Gastroesophageal sphincter (tissue), 4 donors: Measurements from ENCODE around the gene NCR3LG1. TPM values are rescaled to one million over a fixed set of nuclear protein-coding genes. Genes with fewer than 3 reads are reported as not detected.
"Not testable (repeated sequence)": the region's sequence is repeated elsewhere in the genome, so short reads cannot be mapped to it uniquely, and the experiment has no call there.

ENCODE experiments used
- ATAC-seq: fragments of 150-250 bp; one replicate; pipeline ENCODE4 v1.9.1; 2016; ENCODE audit warnings: mild to moderate bottlenecking, moderate library complexity
- H3K27ac ChIP-seq, 4 donors: fragments of 200-600 bp; sonication (generic) in 3 of 4; 1 replicate in 3 of 4; 2 replicates in 1 of 4; pipeline ENCODE4 v1.5.1; 2016 to 2019
- H3K27me3 ChIP-seq: fragments of 200-600 bp; sonication (generic); one replicate; pipeline ENCODE4 v1.5.1; 2019
- H3K36me3 ChIP-seq, 2 donors: fragments of 200-600 bp; sonication (generic); one replicate each; pipeline ENCODE4 v1.5.1; 2019; ENCODE audit warnings: control low read depth in 1 of 2
- H3K4me1 ChIP-seq, 3 donors: fragments of 200-600 bp; sonication (generic); 1 replicate in 2 of 3; 2 replicates in 1 of 3; pipeline ENCODE4 v1.5.1; 2016 to 2019; ENCODE audit warnings: control low read depth in 2 of 3
- H3K4me3 ChIP-seq, 2 donors: fragments of 200-600 bp; sonication (generic); one replicate each; pipeline ENCODE4 v1.5.1; 2019; ENCODE audit warnings: mild to moderate bottlenecking in 1 of 2, moderate library complexity in 1 of 2
- H3K9me3 ChIP-seq, 3 donors: fragments of 200-600 bp; sonication (generic); one replicate each; pipeline ENCODE4 v1.5.1; 2017 to 2019; ENCODE audit warnings: control low read depth in 2 of 3
- CTCF ChIP-seq, 4 experiments: fragments of 200-600 bp in 2 of 4; fragments of 450-650 bp in 2 of 4; sonication (generic) in 1 of 4; IDR thresholded peaks; one replicate each; pipeline ENCODE4 v1.5.1; 2017 to 2019; ENCODE audit warnings: antibody characterized with exemption in 4 of 4, mild to moderate bottlenecking in 2 of 4, moderate library complexity in 2 of 4
- EP300 ChIP-seq: sonication (generic); formaldehyde crosslinking; IDR thresholded peaks from one replicate; pipeline ENCODE4 v1.6.1; 2017; ENCODE audit warnings: antibody characterized with exemption, mild to moderate bottlenecking
- POLR2A ChIP-seq, 2 donors: fragments of 450-650 bp; IDR thresholded peaks; one replicate each; pipeline ENCODE4 v1.6.1; 2017; ENCODE audit warnings: antibody characterized with exemption in 2 of 2, mild to moderate bottlenecking in 2 of 2, moderate library complexity in 1 of 2
- POLR2AphosphoS5 ChIP-seq: sonication (generic); formaldehyde crosslinking; IDR thresholded peaks from one replicate; pipeline ENCODE4 v1.6.1; 2017; ENCODE audit warnings: antibody characterized with exemption
- WGBS, 2 donors: methylation state at CpG; one replicate each; pipeline ENCODE4 v1.1.5; 2018; ENCODE audit warnings: low coverage in 1 of 2; 5-methylcytosine and 5-hydroxymethylcytosine counted together
- total RNA-seq, 4 donors: library from RNA; depleted of rRNA; stranded (reverse); fragments of >200 nt; gene quantifications; one replicate each; pipeline ENCODE4 v1.1.0, GENCODE V29; 2016

NCR3LG1 gene
- total RNA-seq, 4 donors from 2014 or later: 2.7 to 4.7 (median 3.9) TPM

GRCh38 chr11:17423533-17424310, 72.1 kb downstream of the NCR3LG1 start:
- H3K27ac ChIP-seq: no peak overlapping the region
- no peak for ATAC-seq
- peaks cover 30% of the 10 kb centered on the region for H3K27me3 ChIP-seq
- WGBS, 2 donors: 59 to 60% methylated on average over 2 to 6 of the region's 11 CpGs
- TF ChIP-seq POLR2A (IDR thresholded peaks at IDR 0.05) (no peak), EP300 (no peak), CTCF (IDR thresholded peaks at IDR 0.05) (no peak), POLR2AphosphoS5 (no peak)
- peaks cover 0 to 5% (median 0%) of the 10 kb centered on the region in 3 donors for H3K4me1 ChIP-seq
- no peak overlapping the region for H3K4me3 ChIP-seq
- H3K36me3 ChIP-seq: no peaks in the 10 kb centered on the region
- no peaks in the 10 kb centered on the region for H3K9me3 ChIP-seq

- WGBS, 2 donors: 85 to 93% methylated on average over 4 to 5 of the region's 5 CpGs
- H3K4me3 ChIP-seq: not testable (repeated sequence)
Observed at GRCh38 chr11:17426233-17426632, 74.6 kb downstream of the NCR3LG1 start.

More at GRCh38 chr11:17426233-17426632, 74.6 kb downstream of the NCR3LG1 start:
- peaks cover 14% of the 10 kb centered on the region for H3K27me3 ChIP-seq
- H3K36me3 ChIP-seq, H3K27ac ChIP-seq, H3K9me3 ChIP-seq, ATAC-seq: not testable (repeated sequence)
- peaks cover 0 to 13% (median 0%) of the 10 kb centered on the region in 3 donors for H3K4me1 ChIP-seq

Other genes starting within 250 kb of the NCR3LG1 start
- gene PIK3C2A, start 143.8 kb upstream of the NCR3LG1 start, total RNA-seq: 100 to 1,000 TPM in 1 of 4 donors, 10 to 100 TPM in 3; 68.2 to 104 (median 88.2) TPM
- gene NUCB2, start 75.1 kb upstream of the NCR3LG1 start, total RNA-seq: 10 to 100 TPM; 41.1 to 79.5 (median 47.5) TPM
- 1 to 10 TPM in 3 of 4 donors, under 1 TPM in 1; 0.67 to 4.0 (median 2.8) TPM for gene KCNJ11, start 36.9 kb downstream of the NCR3LG1 start, total RNA-seq
- 1 to 10 TPM in 1 of 4 donors, under 1 TPM in 2, not detected in 1; 0.23 to 1.9 (median 0.62) TPM for gene ABCC8, start 125.0 kb downstream of the NCR3LG1 start, total RNA-seq
- 1 to 10 TPM in 1 of 4 donors, not detected in 3; 1.1 TPM for gene USH1C, start 192.6 kb downstream of the NCR3LG1 start, total RNA-seq
- gene OTOG, start 195.5 kb downstream of the NCR3LG1 start, total RNA-seq: not detected